GM23338 (cell line): Measurements from ENCODE around the gene OPRD1. TPM values are rescaled to one million over a fixed set of nuclear protein-coding genes. Genes with fewer than 3 reads are reported as not detected.

Experiments used
- ATAC-seq: fragments of 200-7000 bp; cut with Tn5 transposase; 3 replicates; pipeline ENCODE4 v1.9.1; 2020
- DNase-seq: peaks from one replicate; pipeline ENCODE4 v3.0.0-alpha.2; 2015; ENCODE audit warnings: low spot score
- H2AFZ ChIP-seq: fragments of 200-600 bp; sonication (generic); 2 replicates; pipeline ENCODE4 v1.8.0; 2016; ENCODE audit warnings: antibody characterized with exemption, mild to moderate bottlenecking, moderate library complexity
- H3F3A ChIP-seq: fragments of 200-600 bp; sonication (generic); replicated peaks from 2 replicates; pipeline ENCODE4 v1.8.0; 2017; ENCODE audit warnings: antibody characterized with exemption, mixed run types, low read depth
- H3K27ac ChIP-seq: fragments of 200-600 bp; sonication (generic); 2 replicates; pipeline ENCODE4 v1.6.1; 2016; ENCODE audit warnings: low read depth
- H3K27me3 ChIP-seq: fragments of 200-600 bp; sonication (generic); 2 replicates; pipeline ENCODE4 v1.8.0; 2016; ENCODE audit warnings: mild to moderate bottlenecking, mixed run types, moderate library complexity; ENCODE audit not compliant: insufficient read depth
- H3K36me3 ChIP-seq: fragments of 200-600 bp; sonication (generic); 2 replicates; pipeline ENCODE4 v1.8.0; 2016; ENCODE audit warnings: mild to moderate bottlenecking; ENCODE audit not compliant: insufficient read depth
- H3K4me1 ChIP-seq: fragments of 200-600 bp; sonication (generic); 2 replicates; pipeline ENCODE4 v1.8.0; 2016; ENCODE audit warnings: mild to moderate bottlenecking, moderate library complexity; ENCODE audit not compliant: insufficient read depth
- H3K4me2 ChIP-seq: fragments of 200-600 bp; sonication (generic); 2 replicates; pipeline ENCODE4 v1.7.1; 2017; ENCODE audit warnings: mixed run types
- H3K4me3 ChIP-seq: fragments of 200-600 bp; sonication (generic); 2 replicates; pipeline ENCODE4 v1.6.1; 2016; ENCODE audit warnings: mixed run types
- H3K79me2 ChIP-seq: fragments of 200-600 bp; sonication (generic); replicated peaks from 2 replicates; pipeline ENCODE4 v1.8.0; 2017; ENCODE audit warnings: mild to moderate bottlenecking; ENCODE audit not compliant: insufficient read depth
- H3K9me2 ChIP-seq: fragments of 200-600 bp; sonication (generic); 2 replicates; pipeline ENCODE4 v1.8.0; 2017; ENCODE audit not compliant: insufficient read depth
- H4K20me1 ChIP-seq: fragments of 200-600 bp; sonication (generic); replicated peaks from 2 replicates; pipeline ENCODE4 v1.8.0; 2017; ENCODE audit warnings: mild to moderate bottlenecking; ENCODE audit not compliant: insufficient read depth
- H3K27ac Mint-ChIP-seq: 2 replicates; pipeline ENCODE4 v1.8.0; 2020; ENCODE audit warnings: inconsistent platforms, mild to moderate bottlenecking, moderate library complexity, mixed read lengths
- H3K27me3 Mint-ChIP-seq: 3 replicates; pipeline ENCODE4 v1.8.0; 2022; ENCODE audit warnings: low read depth, mild to moderate bottlenecking, moderate library complexity, mixed read lengths, inconsistent platforms; ENCODE audit not compliant: insufficient read depth, poor library complexity
- H3K36me3 Mint-ChIP-seq: 3 replicates; pipeline ENCODE4 v1.8.0; 2021; ENCODE audit warnings: low read depth, mild to moderate bottlenecking, inconsistent platforms, moderate library complexity, mixed read lengths
- H3K4me1 Mint-ChIP-seq: 3 replicates; pipeline ENCODE4 v1.8.0; 2020; ENCODE audit warnings: mild to moderate bottlenecking, inconsistent platforms, mixed read lengths
- H3K4me3 Mint-ChIP-seq: 3 replicates; pipeline ENCODE4 v1.8.0; 2021; ENCODE audit warnings: moderate library complexity, mild to moderate bottlenecking, inconsistent platforms, mixed read lengths
- H3K9me3 Mint-ChIP-seq: 3 replicates; pipeline ENCODE4 v1.8.0; 2020; ENCODE audit warnings: moderate library complexity, mild to moderate bottlenecking, inconsistent platforms, mixed read lengths
- CREB1 ChIP-seq: fragments of 250-450 bp; sonication (Bioruptor Pico); IDR thresholded peaks from 2 replicates; pipeline ENCODE4 v1.5.0; 2020; ENCODE audit warnings: low read depth, mild to moderate bottlenecking, moderate library complexity
- EZH2 ChIP-seq: fragments of 200-600 bp; sonication (generic); IDR thresholded peaks from one replicate; pipeline ENCODE4 v1.8.0; 2017; ENCODE audit warnings: antibody characterized with exemption, mild to moderate bottlenecking, low read depth; ENCODE audit not compliant: unreplicated experiment
- NANOG ChIP-seq: IDR thresholded peaks from 2 replicates; pipeline ENCODE4 v1.6.1; 2016; ENCODE audit warnings: antibody characterized with exemption, borderline replicate concordance
- POLR2AphosphoS5 ChIP-seq: IDR thresholded peaks from 2 replicates; pipeline ENCODE4 v1.6.1; 2016; ENCODE audit warnings: antibody characterized with exemption, low read depth
- STAT1 ChIP-seq: IDR thresholded peaks from one replicate; pipeline ENCODE4 v1.6.1; 2016; ENCODE audit warnings: antibody characterized with exemption; ENCODE audit not compliant: unreplicated experiment
- ZNF331 ChIP-seq: fragments of 250-450 bp; sonication (Bioruptor Pico); IDR thresholded peaks from 2 replicates; pipeline ENCODE4 v1.5.0; 2020; ENCODE audit warnings: low read depth, mild to moderate bottlenecking, moderate library complexity
- polyA plus RNA-seq: library from polyadenylated mRNA; unstranded; fragments of >200 nt; fragmentation: Nextera tagmentation; extraction: Ambion mirVana; gene quantifications from 2 replicates; pipeline ENCODE4 v1.2.1, GENCODE V29; 2016
- total RNA-seq: library from RNA; depleted of rRNA; stranded (reverse); fragments of >200 nt; shearing (Covaris generic); gene quantifications from 2 replicates; pipeline ENCODE4 v1.2.3, GENCODE V29; 2014
- TF ChIP-seq, protein P1 (sequence below): fragments of 250-450 bp; sonication (Bioruptor Pico); IDR thresholded peaks from 2 replicates; pipeline ENCODE4 v1.5.0; 2020; ENCODE audit warnings: mild to moderate bottlenecking, moderate library complexity
- TF ChIP-seq, protein P2 (sequence below): IDR thresholded peaks from 2 replicates; pipeline ENCODE4 v1.6.1; 2016; ENCODE audit warnings: antibody characterized with exemption

OPRD1 gene
- total and polyA plus RNA-seq, 2 experiments from 2014 or later: 0.55 to 2.3 TPM

DNA sequence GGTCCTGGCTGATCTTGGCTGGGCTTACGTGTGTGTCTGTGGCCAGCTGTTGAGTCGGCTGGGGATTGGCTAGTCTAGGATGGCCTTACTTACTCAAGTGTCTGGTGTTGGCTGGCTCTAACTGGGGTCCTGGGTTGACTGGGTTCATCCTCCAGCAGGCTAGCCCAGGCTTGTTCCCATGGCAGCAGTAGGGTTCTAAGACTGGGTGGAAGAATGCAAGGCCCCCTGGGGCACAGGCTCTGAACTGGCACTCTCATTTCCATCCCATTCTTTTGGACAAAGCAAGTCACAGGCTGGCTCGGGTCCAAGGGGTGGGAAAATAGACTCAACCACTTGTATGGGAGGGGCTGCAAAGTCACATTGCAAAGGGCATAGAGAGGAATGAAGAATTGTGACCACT is 7.9 kb upstream of the OPRD1 start (continued):
- TF ChIP-seq, protein P1, sequence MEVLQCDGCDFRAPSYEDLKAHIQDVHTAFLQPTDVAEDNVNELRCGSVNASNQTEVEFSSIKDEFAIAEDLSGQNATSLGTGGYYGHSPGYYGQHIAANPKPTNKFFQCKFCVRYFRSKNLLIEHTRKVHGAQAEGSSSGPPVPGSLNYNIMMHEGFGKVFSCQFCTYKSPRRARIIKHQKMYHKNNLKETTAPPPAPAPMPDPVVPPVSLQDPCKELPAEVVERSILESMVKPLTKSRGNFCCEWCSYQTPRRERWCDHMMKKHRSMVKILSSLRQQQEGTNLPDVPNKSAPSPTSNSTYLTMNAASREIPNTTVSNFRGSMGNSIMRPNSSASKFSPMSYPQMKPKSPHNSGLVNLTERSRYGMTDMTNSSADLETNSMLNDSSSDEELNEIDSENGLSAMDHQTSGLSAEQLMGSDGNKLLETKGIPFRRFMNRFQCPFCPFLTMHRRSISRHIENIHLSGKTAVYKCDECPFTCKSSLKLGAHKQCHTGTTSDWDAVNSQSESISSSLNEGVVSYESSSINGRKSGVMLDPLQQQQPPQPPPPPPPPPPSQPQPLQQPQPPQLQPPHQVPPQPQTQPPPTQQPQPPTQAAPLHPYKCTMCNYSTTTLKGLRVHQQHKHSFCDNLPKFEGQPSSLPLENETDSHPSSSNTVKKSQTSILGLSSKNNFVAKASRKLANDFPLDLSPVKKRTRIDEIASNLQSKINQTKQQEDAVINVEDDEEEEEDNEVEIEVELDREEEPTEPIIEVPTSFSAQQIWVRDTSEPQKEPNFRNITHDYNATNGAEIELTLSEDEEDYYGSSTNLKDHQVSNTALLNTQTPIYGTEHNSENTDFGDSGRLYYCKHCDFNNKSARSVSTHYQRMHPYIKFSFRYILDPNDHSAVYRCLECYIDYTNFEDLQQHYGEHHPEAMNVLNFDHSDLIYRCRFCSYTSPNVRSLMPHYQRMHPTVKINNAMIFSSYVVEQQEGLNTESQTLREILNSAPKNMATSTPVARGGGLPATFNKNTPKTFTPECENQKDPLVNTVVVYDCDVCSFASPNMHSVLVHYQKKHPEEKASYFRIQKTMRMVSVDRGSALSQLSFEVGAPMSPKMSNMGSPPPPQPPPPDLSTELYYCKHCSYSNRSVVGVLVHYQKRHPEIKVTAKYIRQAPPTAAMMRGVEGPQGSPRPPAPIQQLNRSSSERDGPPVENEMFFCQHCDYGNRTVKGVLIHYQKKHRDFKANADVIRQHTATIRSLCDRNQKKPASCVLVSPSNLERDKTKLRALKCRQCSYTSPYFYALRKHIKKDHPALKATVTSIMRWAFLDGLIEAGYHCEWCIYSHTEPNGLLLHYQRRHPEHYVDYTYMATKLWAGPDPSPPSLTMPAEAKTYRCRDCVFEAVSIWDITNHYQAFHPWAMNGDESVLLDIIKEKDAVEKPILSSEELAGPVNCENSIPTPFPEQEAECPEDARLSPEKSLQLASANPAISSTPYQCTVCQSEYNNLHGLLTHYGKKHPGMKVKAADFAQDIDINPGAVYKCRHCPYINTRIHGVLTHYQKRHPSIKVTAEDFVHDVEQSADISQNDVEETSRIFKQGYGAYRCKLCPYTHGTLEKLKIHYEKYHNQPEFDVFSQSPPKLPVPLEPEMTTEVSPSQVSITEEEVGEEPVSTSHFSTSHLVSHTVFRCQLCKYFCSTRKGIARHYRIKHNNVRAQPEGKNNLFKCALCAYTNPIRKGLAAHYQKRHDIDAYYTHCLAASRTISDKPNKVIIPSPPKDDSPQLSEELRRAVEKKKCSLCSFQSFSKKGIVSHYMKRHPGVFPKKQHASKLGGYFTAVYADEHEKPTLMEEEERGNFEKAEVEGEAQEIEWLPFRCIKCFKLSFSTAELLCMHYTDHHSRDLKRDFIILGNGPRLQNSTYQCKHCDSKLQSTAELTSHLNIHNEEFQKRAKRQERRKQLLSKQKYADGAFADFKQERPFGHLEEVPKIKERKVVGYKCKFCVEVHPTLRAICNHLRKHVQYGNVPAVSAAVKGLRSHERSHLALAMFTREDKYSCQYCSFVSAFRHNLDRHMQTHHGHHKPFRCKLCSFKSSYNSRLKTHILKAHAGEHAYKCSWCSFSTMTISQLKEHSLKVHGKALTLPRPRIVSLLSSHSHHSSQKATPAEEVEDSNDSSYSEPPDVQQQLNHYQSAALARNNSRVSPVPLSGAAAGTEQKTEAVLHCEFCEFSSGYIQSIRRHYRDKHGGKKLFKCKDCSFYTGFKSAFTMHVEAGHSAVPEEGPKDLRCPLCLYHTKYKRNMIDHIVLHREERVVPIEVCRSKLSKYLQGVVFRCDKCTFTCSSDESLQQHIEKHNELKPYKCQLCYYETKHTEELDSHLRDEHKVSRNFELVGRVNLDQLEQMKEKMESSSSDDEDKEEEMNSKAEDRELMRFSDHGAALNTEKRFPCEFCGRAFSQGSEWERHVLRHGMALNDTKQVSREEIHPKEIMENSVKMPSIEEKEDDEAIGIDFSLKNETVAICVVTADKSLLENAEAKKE (CRISPR knock-in tag): no peak
- no peak for TF ChIP-seq NANOG
- TF ChIP-seq ZNF331: no peak
- TF ChIP-seq CREB1 (CRISPR knock-in tag): no peak
- TF ChIP-seq, protein P2, sequence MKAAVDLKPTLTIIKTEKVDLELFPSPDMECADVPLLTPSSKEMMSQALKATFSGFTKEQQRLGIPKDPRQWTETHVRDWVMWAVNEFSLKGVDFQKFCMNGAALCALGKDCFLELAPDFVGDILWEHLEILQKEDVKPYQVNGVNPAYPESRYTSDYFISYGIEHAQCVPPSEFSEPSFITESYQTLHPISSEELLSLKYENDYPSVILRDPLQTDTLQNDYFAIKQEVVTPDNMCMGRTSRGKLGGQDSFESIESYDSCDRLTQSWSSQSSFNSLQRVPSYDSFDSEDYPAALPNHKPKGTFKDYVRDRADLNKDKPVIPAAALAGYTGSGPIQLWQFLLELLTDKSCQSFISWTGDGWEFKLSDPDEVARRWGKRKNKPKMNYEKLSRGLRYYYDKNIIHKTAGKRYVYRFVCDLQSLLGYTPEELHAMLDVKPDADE: no peak

DNA sequence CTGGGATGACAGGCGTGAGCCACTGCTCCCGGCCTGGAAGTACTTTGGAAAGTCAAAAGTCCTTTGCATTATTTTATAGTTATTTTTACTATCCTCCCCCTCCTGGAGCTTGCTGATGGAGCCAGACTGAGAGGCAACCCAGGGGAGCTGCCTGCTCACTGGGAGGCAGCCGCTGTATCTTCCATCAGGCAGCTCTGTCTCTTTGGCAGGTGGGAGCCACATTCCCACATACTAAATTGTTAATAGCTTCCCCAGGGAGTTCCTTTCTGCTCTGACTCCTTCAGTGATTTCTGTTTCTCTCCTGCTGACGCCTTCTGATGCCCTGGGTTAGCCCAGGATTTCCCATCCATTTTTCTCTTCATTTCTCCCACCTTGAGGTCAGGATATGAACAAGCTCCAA is 4.9 kb upstream of the OPRD1 start:
- H3K27me3 Mint-ChIP-seq: peaks cover 26% of the 10 kb centered on the region
- Histone ChIP-seq H3K9me2 (no peaks in the 10 kb centered on the region), H3K79me2 (no peaks in the 10 kb centered on the region), H3K27me3 (peaks cover 21% of the 10 kb centered on the region), H4K20me1 (no peaks in the 10 kb centered on the region), H3K36me3 (no peaks in the 10 kb centered on the region), H2AFZ (no peak overlapping the region), H3K27ac (no peak overlapping the region), H3F3A (peaks cover 5% of the 10 kb centered on the region; the same call in 1 of the 2 replicates), H3K4me3 (no peak overlapping the region), H3K4me2 (no peak overlapping the region), H3K4me1 (peaks cover 13% of the 10 kb centered on the region; the same call in 1 of the 2 replicates)
- DNase-seq: peak; percentile 37
- H3K27ac Mint-ChIP-seq: no peak overlapping the region
- ATAC-seq: peak; percentile 50
- peaks cover 8% of the 10 kb centered on the region; the same call in 2 of the 3 replicates for H3K9me3 Mint-ChIP-seq
- peaks cover 13% of the 10 kb centered on the region for H3K4me1 Mint-ChIP-seq
- H3K4me3 Mint-ChIP-seq: no peak overlapping the region
- no peaks in the 10 kb centered on the region for H3K36me3 Mint-ChIP-seq
- TF ChIP-seq NANOG: no peak
- TF ChIP-seq STAT1: no peak
- TF ChIP-seq POLR2AphosphoS5: no peak
- no peak for TF ChIP-seq EZH2
- TF ChIP-seq, protein P1 (CRISPR knock-in tag): no peak
